Stimulated activated CD4-positive, alpha-beta T cell treated with anti-CD3 and anti-CD28 coated beads, Interleukin-4, amount 100 ng/mL, for 4 hours (primary cell): Measurements from ENCODE around the gene PIGA.
A peak's percentile ranks its signal among the peaks of the same experiment; 100 is the strongest.

Source experiments
- DNase-seq, 2 experiments: peaks; one replicate each; pipeline ENCODE4 v3.0.0-alpha.2; 2020

Gene PIGA, protein sequence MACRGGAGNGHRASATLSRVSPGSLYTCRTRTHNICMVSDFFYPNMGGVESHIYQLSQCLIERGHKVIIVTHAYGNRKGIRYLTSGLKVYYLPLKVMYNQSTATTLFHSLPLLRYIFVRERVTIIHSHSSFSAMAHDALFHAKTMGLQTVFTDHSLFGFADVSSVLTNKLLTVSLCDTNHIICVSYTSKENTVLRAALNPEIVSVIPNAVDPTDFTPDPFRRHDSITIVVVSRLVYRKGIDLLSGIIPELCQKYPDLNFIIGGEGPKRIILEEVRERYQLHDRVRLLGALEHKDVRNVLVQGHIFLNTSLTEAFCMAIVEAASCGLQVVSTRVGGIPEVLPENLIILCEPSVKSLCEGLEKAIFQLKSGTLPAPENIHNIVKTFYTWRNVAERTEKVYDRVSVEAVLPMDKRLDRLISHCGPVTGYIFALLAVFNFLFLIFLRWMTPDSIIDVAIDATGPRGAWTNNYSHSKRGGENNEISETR

DNA sequence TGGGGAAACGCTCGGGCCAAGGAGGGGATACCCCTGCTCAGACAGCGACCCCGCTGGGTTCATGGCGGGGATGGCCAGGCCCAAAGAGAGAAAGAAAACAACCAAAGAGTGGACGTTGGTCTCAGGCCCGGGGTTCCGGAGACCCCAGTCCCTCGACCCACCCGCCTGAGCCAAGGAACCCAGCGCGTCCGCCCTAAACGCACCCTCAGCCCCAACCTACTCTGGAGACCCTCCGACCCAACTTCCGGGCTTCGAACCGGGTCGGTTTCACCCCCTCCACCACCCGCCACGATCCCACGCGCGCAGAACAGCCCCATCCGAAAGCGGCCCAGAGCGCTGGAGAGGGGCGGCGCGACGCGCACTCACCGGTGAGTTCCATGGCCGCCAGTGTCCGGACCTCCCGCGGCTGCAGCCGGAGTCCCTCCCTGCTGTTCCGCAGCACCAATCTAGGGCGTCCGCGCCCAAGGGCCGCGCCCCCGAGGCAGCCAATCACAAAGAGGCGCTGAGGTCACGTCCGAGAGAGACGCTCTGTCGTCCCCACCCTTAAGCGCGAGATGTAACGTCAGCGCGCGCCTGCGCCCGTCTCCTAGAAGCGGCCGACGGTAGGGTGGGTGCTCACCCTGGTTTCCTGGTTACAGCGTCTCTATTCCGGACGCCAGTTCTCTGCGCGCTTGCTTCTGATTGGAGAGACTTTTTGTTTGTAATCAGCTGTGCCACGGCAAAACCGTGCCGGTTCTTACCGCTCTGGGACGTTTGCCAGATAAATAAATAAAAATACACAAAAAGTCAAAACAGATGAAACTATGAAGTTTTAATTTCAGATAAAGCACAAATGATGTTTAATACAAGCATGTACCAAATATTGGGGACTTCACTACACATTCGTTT, at the start of gene PIGA:
TSS of gene PIGA (minus strand) at position 389 of the 888 bp plus-strand sequence. CDS start 3,593 bp downstream, outside the sequence.
- peak; percentile 79 to 91 for DNase-seq

DNA sequence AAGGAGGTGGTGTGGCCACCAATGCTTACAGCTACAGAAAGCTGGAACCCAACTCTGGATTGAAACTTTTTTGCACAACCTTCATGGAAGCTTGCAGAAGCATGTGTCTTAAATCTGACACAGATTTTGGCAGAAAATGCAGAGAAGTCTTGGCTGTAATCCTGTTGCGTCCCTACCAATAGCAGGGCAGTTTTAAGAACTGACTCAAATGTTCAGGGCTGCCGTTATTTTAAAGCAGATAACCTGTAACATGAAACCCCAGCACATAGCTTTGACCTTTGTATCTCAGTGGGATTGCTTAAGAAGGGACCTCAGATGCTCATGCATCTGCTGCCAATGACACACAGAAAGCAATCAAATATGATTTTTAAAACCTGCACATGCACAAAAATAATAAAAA, 49.0 kb upstream of the PIGA start, which contains the start of gene VEGFD:
TSS of gene VEGFD (minus strand) at position 110 of the 400 bp plus-strand sequence. CDS start 467 bp downstream, outside the sequence.
- no peak for DNase-seq

DNA sequence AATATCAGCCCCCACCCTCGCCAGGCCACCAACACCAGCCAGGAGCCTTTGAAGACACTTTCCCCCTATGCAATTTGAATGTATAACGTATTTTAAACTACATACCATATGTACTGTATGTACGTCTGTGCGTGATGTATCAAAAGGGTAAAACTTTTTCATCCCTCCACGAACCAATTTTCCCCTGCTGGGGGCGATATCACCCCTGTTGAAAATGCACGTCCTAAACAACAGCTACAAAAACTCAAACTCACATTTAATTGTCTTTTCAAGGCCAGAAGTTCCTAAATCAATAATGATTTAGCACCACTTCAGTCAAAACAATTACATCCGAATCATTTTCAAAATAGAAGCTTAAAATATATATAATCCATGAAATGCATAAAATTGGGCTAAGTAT, 47.5 kb upstream of the PIGA start:
- DNase-seq = no peak

DNA sequence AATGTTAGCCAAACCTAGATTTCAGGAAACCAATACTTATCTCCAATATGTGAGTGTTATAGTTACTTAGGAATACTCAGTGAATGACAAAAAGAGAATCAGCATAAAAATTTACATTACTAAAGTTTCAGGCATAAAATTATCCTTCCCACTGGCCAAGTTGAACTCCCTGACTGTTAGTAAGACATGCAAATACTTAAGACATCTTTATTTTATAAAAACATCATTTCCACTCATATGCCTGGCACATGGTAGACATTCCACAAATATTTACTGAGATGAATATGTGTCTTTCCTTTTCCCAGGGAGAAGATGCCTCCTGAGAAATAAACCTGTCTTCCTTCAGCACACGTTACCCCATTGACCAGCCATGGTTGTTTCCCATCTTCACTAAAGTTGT, 41.6 kb upstream of the PIGA start:
- no peak for DNase-seq

DNA sequence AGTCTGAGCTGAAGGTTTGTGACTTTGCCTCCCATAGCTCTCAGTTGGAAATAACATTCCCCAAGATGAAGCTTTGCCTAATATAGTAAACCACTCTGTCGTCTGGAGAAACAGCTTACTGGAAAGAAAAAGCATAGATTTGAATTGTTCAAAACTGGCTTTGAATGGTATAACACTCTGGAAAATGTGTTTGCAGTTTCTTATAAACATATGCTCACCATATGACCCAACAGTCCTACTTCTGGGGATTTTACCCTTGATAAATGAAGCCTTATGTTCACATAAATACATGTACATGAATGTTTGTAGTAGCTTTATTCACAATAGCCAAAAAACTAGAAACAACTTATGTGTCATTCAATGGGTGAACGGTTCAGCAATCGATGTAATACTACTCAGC, 38.7 kb upstream of the PIGA start:
- DNase-seq = no peak

DNA sequence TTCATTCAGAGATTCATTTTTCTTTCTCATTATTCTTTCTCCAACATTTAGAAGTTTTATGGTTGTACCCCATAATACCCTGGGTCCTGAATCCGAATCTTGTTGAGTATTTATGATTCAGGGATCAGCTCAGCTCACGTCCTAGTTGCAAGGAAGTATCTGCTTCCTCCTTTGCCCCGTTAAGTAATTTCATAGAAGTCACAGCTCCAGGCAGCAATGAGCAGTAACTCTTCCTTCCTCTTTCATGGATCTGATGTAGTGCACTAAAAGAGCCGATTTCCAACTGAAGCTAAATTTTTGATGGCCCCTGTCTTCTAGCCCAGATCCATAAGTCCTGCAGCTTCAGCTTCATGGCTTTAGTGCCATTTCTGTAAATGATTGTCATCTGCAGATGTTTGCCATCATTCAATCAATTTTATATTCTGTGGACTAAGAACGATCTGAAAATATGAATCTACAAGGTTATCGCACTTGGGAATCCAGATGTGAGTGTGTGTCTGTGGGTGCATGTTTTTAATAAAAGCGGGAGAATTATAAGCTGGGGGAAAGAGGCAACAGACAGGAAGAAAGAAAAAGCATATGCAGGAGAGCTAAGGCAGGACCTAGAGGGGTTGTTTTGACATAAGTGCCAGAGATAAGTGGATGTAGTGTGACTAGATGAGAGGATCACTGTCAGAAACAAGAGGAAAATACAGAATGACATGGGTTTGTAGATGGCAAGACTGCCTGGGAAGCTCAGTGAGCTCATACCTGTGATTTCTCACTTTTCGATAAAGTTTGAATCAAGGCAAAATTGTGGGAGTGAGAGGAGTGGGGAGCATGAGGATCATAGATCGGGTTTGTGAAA, 31.4 kb upstream of the PIGA start:
- DNase-seq = no peak

DNA sequence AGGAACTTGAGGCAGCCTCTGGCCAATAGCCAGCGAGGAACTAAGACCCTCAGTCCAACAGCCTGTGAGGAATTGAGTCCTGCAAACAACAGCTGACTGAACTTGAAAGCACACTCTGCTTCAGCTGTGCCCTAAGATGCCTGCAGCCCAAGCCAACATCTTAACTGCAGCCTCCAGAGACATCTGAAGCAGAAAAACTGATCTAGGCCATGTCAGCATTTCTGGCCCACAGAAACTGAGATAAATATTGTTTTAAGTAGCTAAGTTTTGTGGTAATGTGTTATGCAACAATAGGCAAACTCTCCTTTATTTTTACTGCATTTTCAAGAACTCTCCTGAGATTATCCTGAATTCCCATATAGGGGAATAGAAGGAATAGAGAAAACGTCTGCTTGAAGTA, 24.4 kb upstream of the PIGA start:
- no peak for DNase-seq

DNA sequence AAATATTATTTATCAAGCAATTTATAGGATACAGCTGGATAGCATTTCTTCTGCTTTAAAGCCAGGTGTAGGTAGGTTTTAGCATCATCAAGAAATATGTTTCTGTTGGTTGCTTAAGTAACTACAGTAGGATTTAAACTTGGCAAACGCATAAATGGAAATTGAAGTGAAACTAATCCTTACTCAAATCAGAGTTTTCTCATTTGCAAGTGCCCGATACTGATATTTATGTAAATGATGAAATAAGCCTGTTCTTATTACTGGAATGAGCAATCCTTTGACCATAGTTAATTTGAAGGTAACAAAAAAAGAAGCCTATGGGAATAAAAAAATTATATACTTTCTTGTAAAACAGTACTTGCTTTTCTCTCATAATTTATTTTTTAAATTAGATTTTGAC, 23.2 kb upstream of the PIGA start:
- no peak for DNase-seq

DNA sequence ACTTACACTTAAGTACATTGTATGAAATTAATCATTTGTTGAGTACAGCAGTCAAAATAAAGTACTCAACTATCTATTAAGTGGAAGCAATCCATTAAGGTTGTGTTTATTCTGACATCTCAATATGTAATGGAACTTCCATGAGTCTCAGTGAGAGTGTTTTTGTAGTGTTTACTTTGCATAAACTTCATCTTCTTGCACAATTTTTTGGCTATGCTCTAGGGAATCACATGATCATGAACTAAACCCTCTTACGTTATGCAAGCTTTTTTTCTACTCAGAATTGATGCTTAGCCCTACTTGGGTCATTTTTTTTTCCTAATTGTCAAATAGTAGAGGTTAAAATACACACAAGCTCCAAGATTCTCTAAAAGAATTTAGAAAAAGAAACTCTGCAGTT, 21.1 kb upstream of the PIGA start:
- no peak for DNase-seq

DNA sequence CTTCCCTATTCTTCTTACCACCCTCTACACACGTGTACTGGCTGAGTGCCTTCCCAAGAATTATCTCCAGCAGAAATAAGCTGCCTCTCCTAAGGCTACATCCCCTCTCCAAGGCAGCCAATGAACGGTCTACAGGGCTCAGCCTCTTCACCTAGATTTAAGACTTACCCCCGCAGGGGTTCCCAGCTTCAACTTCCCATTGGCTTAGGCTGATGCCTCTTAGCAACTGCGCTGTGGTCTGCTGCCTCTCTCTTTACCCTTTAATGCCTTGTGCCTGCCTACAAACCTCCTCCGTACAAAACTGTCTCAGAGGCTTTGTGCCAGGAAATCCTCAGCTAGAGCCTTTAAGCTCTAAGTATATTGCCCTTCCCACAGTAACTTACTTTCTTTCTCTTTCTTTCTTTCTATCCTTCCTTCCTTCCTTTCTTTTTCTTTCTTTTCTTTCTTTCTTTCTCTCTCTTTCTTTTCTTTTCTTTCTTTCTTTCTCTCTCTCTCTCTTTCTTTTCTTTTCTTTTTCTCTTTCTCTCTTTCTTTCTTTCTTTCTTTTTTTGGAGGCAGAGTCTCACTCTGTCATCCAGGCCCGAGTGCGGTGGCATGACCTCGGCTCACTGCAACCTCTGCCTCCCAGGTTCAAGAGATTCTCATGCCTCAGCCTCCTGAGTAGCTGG, 15.1 kb upstream of the PIGA start:
- no peak for DNase-seq

DNA sequence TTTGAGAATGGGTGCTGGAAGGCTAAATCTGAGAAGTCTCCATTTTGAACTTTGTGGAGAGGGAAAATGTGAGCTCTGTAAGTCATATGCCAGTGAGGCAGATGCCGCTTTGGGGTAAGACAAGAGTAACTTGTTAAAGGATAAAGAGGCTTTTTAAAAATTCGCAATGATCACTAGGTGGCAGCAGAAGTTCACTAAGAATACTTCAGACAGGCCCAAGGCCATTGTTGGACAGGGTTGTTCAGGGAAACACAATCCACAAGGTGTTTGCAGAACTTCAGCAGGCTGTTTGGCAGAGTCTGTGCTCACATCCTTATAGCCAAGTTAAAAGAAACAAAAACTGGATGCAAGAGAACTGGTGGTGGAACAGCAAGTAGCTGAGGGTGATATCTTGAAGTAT, 13.7 kb upstream of the PIGA start:
- DNase-seq = no peak

DNA sequence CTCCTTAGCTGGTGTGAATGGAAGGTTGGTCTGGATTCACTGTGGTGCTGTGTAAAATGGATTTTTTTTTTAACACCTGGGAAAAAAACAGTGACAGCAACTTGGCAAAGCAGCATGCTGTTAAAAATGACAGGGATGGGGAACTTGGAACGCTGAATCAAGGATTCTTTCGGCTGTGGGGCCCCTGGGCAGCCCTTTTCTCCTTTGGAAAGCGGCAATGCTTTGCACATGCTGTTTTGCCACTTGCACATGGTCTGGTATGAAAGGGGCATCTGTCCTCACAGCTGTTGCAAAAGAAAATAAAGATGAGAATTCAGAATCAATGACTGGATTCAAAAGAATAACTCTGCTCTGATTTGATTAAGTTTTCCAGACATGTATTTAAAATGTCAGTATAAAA, 10.7 kb upstream of the PIGA start:
- DNase-seq = no peak

DNA sequence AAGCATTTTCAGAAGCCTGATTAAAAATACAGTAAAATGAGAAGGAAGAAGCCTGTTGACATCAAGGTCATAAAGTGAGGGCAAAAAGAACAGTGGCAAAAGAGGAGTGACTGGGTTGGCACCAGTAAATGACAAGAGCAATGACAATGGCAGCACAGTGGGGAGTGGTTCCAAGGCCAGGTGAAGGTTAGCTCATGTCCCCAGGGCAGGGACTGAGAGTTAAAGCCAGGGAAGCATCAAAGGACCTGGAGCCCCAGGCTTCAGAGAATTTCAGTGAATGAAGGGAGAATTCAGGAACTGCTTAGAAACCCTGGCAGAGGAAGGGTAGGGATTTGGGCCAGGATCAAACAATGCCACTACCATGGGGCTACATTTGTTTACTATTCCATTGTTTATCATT, 8.8 kb upstream of the PIGA start:
- DNase-seq = no peak

DNA sequence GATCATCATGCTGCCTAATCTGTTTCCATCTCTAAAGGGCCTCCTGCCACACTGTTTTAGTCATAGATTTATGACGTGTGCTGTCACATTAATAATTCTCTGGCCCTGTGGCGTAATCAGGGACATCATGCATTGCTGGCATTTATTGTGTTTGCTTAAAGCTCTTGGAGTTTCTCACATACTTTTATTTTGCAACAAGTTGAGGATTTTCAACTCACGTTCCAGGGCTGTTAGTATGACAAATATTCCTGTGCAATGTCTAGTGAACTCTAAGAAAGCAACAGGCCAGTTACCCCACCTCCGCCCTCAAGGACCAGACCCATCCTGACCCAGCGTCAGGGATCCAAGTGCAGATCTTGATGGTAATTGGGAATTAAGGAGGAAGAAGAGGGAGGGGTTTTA, 7.8 kb upstream of the PIGA start:
- no peak for DNase-seq

DNA sequence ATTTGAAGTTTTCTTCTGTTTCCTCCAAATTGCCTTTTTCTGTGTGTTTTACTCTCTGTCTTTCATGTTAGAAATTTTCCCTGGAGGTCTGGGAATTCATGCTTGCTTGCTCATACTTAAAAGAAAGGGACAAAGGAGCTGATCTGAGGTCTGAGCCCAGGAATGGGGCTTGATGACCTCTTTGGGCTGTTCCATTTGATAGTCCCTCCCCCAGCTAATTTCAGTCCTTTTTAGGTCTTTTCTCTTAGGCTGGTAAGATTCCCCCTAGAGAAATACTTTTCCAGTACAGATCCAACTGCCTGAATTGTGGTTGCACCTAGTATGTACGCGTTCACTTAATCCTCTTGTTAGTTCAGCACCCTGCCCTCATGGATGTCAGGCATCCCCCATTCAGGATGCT, 5.5 kb upstream of the PIGA start:
- no peak for DNase-seq

DNA sequence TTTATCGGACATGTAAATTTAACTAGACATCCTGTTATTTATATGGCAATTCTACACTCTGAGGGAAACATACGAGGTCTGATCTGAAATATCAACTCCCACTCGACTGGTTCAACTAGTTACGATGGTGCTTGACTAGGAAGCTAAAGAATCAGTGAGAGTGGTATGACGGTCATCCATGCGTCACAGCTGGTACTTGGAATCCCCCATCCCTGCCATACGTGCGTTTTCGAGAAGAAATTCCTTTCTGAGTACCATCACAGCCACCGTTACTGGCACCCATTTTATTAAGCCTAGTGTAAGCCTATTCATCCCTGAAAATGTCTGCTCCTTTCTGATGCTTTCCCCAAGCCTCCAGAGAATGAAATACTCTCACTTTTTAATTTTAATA, 695 bp upstream of the PIGA start:
- peak in 1 of 2 experiments; percentile 32 for DNase-seq

DNA sequence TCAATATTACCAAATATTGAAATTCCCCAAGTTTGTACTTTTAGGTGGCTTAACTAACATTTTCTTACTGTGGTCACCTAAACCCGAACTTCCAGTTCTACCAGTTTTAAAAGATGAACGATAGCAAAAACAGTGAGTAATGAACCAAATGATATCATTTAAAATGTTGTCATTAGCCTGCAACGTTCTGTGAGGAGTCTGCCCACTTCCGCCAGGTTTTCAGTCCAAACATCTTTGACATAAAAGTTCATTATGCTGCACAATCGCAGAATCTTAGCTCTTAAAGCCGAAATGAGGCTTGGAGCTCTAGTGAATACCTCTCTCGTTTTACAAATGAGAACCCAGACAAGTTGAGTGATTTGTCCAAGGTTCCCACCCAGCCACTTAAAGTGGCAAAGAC, 762 bp downstream of the PIGA start:
- DNase-seq = no peak

DNA sequence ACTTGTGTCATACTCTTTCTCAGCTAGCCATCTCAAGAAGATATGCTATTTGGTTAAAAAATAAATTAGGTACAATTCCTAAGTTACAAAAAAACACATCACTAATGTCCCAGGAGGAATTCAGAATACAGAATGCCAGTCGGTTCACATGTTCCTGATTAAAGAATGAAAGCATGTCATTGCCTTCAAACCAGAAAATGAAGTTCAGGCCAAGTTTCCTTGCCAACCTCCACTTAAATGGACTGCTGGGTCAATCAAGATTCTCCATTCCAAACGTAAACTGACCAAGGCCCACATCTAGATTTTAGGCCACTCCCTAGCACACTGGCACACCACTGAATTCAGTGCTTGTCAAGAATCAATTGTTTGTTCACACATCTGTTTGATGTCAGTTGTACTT, 6.5 kb downstream of the PIGA start:
- DNase-seq = no peak

DNA sequence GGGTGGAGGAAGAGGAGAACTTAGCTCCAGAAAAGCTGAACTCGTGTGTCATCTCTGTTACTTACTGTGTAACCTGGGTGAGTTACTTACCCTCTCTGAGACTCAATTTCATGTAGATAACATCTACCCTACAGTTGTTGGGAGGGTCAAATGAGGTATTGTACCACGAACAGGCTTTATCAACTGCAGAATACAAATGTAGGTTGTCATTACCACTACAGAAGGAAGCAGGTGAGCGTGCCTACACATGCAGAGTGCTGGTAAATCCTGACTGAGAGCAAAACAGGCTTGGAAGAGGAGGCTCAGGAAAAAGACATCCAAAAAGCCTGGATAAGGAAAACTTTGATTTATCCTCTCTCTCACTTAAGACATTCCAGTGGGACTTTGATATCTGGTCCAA, 7.2 kb downstream of the PIGA start:
- DNase-seq = no peak

DNA sequence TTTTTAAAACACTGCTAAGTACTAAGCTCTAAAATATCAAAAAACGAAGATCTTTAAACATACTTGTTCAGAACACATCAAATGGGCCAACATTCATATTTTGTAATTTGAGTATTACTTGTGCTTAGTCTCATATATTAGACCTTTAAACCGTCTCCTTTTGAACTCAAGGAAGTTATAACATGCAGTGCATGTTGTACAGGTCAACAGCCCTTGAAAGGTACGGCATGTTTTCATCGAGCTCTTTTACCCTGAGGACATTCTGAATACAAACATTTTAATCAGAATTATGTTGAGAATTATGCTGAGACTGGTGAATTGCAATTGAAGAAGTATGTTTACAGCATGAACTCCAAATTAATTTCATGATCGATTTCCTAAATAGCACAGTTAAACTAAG, 12.9 kb downstream of the PIGA start:
- no peak for DNase-seq

DNA sequence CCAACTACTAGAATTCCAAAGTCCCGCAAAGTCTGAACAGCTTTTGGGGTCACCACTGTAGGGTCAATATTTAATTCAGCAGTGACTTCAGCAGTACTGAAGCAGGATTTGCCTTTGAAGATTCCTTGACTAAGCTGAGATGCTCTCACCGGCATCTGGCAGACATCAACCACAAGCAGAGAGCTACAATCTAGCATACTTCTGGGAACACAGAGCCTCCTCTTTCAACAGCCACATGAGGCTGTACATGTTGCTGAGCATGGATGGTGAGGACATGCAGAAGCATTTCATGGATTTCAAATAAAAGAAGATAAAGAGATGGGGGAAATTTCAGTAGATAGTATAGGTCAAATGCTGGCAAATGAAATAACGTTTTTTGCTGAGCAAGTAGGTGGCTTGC, 13.3 kb downstream of the PIGA start:
- DNase-seq = no peak

DNA sequence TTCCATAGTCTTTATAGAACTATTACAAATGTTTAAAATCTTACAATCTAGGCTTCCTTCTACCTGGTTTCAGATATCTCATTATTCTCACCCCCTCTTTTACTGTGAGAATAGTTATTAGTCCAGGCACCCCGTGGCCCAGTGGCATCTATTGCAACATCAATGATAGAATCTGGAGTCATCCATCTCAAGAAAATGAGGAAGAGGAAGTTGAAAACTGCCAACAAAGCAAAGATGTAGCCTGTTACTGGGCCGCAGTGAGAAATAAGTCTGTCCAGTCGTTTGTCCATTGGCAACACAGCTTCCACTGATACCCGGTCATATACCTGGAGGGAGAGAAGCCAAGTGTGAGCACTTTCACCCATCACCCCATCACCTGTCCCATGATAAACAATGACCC, 13.9 kb downstream of the PIGA start:
- DNase-seq = no peak
